GM19240 (cell line): ENCODE measurements around the gene TMEM132A.
"Not testable (repeated sequence)": the region's sequence is repeated elsewhere in the genome, so short reads cannot be mapped to it uniquely, and the experiment has no call there.

Experiments
- DNase-seq: peaks from one replicate; pipeline ENCODE4 v3.0.0; 2011; ENCODE audit warnings: low spot score; ENCODE audit not compliant: insufficient read length

The TMEM132A gene

DNA sequence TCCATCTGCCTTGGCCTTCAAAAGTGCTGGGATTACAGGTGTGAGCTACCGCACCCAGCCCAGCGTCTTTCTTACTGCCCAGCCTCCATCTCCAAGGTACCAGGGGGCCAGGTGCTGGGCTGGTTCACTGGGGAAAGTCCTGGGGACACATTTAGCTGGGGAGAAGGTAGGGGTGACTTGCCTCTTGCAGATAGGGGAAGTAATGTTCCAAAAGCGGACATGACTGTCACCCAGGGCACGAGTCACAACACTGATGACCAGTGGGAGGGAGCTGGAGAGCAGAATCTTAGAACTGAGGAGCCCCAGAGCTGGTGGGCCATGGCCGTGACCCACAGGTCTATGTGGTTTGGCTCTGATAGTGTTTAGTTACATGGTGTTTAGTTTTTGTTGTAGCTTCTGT is 30.2 kb downstream of the TMEM132A start:
- DNase-seq: no peak

DNA sequence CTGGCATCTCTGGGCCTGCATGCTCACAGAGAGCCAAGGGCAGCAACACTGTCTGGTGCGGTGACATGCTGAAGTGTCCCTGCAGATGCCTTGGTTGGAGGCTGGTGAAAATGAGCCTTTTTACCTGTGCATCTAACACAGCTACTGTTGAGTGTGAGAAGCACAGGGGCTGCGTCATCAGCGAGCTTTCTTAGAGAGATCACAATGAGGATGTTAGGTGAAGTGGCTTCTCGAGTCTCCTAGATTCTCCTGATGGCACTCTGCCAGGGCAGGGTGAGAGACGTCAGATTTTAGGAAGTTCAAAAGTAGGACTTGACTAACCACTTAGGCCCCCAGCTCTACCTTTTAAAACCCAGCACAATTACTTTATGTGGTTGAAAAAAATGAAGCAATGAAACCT is 31.3 kb downstream of the TMEM132A start:
- DNase-seq: no peak

DNA sequence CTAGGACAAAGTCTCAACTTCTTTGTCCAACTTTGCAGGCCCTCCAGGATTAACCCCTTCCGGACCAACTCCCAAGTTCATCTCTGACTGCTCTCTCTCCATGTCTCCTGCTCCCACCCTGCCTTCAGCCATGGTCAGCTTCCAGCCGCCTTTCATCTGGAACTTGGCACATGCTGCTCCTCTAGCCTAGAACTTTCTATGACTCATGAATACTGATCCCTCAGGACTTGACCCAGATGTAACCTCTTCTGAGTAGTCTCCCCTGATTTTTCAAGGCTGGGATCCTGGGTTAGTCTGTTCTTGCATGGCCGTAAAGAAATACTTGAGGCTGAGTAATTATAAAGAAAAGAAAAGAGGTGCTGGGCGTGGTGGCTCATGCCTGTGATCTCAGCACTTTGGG is 32.9 kb downstream of the TMEM132A start:
- no peak for DNase-seq

DNA sequence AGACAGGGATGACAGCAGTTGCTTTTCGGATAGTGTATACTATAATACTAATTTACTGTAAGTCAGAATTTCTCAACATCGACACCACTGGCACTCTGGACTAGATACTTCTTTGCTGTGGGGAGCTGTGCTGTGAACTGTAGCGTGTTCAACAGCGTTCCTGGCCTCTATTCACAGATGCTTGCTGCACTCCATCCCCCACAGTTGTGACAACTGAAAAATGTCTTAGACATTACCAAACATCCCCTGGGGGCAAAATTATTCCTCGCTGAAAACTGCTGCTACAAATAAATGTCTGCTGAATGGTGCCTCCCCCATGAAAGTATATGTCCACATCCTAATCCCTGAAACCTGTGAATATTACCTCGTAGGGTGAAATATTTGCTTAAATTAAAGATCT is 35.2 kb downstream of the TMEM132A start:
- DNase-seq: no peak

DNA sequence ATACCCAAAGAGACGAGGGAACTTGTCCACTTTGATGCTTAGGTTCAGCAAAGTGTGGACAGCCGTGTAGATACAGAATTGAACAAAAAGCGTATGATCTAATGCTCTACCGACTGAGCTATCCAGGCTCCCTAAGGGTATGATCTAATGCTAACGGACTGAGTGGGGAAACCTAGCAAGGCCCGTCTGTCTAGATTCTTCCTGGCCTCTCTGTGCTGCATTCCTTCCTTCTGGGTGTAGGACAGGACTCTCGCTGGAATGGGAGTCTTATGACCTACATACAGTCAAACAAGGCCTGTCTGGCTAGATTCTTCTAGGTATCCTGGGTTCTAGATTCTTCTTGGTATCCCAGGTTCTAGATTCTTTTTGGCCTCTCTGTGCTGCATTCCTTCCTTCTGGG is 36.1 kb downstream of the TMEM132A start:
- DNase-seq: no peak

DNA sequence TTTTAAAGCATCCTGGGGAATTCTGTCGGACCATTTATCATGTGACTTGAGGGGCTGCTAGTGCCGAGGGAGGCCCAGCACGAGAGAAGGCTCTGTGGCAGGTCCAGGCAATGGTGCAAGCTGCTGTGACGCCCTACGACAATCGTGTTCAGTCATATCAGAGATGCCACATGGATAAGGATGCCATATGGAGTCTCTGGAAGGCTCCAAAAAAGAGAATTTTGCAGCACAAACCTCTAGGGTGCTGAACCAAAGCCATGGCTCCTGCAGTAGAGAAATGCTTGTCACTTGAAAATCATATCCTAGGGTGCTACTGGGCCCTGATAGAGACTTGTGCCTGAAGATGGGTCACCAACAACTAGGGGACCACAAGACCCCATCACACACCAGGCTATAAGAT is 40.5 kb downstream of the TMEM132A start:
- DNase-seq: no peak

DNA sequence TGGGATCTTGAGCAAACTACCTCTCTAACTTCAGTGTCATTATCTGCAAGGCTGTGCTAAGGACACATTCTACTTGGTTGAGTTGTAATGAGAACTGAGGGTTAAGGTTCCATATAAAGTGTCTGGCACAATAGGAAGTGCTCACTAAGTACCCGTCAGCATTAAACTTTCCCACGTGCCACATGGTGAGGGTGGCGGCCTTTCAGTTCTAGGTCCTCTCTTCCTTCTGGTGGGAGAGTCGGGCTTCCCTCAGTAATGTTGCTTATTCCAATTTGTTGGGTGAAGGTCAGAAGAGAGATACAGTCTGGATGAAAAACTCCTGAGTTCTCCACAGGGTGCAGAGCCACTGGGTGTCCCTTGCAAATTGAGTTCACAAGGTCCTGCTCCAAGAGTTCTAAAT is 42.6 kb downstream of the TMEM132A start:
- no peak for DNase-seq

DNA sequence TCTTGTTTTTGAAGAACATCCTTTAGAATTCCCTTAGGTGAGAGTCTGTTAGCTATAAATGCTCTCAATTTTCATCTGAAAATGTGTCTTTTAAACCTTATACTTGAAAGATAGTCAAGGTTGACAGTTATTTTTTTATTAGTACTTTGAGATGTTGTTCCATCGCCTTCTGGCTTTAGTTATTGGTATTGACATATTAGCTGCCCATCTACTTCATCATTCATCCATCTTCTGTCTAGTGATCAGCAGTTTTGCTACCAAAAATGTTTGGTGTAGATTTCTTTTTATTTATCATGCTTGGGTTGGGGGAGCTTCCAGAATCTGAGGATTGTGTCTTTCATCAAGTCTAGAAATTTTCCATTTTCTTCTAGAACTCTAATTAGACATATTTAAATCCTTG is 44.0 kb downstream of the TMEM132A start:
- DNase-seq: no peak

DNA sequence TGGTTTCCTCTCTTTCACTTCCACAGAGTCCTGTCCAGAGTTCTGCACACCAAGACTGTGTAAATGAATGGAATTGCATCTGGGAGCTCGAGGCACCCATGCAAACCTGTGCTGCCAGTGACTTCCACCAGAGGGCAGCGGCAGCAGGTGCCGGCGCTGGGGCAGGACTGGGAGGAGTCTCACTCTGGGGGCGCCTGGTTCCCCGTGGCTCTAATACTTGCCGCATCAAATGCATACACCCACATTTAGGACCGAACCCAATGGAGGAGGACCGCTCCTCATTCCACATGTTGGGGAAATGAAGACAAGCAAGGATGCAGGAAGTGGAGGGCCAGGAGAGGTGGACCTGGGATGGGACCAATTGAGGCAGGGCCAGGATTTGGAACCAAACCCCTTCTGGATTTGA is 46.1 kb downstream of the TMEM132A start:
- DNase-seq: peak; percentile 66

DNA sequence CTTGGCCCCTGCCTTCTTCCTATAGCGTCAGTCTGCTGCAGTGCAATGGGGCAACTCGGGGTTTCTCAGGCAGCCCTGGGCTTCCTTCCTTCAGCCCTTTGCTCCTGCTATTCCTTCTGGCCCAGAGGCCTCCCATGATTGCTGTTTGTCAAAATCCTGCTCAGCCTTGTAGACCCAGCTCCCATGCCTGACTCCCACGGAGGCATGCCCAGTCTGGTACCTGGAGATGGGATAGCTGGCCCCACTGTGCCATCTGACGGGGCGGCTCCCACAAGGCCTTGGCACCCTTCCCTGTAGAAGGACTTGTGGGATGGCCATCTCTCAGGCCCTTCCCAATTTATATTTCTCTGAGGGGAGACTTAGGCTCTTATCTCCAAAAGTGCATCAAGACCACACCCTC is 46.6 kb downstream of the TMEM132A start:
- DNase-seq: no peak

DNA sequence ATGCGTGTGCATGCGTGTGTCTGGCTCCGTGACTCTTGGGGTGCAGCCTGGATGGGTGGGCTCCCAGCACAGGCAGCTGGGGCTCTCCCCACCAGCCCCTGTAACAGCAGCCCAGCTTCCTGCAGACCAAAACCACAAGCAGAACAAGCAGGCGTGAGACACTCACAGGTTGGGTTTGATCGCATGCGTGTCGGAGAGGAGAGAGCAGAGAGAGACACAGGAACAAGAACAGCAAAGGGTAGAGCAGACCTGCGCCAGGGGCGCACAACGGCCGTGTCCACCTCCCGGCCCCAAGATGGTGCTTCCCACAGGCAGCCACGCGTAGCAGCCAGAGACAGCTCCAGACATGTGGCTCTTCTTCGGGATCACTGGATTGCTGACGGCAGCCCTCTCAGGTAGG is 47.3 kb downstream of the TMEM132A start, which contains the start of gene CD6:
CD6 (plus strand) TSS at position 161 of the 400 bp plus-strand sequence; CDS start at position 347, 186 bp downstream.
- DNase-seq: no peak

DNA sequence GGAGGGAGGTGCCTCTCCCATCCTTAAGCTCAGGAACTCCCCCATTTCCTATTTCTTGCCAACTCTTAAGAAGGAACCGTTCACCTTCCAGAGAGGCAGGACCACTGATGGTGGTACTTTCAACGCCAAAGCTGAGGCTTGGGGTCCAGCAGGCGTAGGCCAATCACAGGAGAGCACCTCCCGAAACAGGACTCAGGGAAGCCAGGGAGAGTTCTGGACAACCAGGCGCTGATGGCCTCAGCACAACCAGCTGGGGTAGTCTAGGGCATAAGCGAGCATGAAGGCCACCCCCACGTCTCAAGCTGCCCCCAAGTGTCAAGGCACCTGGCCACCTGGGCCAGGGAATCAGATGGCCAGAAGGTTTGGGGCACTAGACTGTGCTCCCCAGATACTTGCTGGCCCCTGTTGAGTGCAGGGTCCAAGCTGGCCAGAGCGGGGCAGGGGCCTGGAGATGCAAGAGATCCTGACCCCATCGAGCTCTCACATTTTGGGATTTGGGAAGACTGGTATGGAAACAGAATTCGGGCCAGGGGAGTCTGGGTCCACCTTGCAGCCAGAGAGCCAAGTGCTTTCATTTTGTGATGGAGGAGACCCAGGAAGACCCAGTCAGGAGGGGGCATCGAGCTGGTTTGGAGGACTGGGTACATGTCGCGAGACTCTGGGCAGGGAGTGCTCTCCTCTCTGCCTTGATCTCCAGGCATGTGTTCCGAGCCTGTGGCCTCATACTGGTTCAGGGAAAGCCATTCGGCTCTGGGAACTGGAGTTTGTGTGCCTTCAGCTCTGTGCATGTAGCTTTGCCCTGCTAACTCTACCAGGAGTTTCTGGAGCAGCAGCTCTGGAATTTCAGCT is 48.1 kb downstream of the TMEM132A start:
- DNase-seq: no peak

DNA sequence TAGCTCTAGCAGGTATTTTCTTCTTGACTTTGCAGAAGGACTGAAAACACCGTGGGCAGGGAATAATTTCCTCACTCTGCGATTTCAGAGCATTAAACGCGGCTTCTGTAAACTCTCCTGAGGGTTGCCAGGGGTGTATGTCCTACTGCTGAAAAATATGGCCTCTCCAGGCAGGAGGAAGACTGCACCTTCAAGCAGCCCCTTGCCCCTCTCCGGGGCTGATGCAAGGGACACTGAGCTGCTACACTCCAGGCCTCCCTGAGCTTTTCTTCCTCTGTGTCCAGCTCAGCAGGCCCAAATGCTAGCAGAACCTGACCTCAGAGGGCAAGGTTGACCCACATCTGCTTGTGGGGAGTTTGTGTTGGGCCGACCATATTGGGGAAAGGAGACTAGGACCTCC is 49.4 kb downstream of the TMEM132A start:
- no peak for DNase-seq

DNA sequence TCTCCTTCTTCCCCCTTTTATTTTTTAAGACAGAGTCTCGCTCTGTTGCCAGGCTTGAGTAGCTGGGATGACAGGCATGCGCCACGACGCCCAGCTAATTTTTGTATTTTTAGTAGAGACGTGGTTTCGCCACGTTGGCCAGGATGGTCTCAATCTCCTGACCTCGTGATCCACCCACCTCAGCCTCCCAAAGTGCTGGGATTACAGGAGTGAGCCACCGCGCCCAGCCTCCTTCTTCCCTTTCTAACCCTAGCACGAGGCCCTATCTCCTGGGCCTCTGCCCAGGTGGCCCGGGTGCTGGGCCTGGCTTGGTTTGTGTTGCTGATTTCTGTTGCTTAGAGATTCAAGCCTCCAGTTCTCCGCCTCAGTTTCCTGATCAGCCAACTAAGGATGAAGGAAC is 50.1 kb downstream of the TMEM132A start:
- not testable (repeated sequence) for DNase-seq

DNA sequence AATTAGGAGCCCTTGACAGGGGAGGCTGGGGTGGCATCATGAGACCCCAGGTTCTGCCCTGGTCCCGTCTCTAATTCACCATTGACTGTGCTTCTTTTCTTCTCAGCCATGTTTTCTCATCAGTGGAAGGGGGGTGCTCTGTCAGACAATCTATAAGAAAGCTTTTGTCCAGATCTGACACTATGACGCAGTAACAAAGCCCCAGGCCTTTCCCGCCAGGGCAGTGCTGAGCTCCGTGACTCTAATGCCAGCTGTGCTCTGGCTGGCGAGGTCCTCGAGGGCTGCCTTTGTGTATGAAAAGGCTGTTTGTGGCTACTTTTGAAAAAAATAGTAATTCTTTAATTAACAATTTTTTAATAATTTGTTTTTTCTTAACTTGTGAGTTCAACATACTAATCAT is 50.5 kb downstream of the TMEM132A start:
- DNase-seq: no peak

DNA sequence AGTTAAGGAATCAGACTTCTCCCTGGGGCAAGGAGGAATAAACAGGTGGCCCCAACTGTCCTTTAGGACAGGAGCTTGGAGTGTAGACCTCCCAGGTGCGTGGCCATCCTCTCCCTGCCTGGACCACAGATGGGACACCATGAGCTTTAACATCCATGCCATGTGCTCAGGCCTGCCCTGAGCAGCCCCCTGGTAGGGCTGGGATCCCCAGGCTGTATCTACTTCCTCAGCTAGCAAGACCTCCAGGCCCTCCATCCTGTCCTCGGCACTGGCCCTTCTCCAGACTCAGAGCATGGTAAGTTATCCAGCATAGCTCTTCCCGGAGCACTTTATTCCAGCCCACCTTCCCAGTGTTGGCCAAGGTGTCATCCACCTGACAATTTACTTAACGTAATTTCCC is 53.0 kb downstream of the TMEM132A start:
- no peak for DNase-seq

DNA sequence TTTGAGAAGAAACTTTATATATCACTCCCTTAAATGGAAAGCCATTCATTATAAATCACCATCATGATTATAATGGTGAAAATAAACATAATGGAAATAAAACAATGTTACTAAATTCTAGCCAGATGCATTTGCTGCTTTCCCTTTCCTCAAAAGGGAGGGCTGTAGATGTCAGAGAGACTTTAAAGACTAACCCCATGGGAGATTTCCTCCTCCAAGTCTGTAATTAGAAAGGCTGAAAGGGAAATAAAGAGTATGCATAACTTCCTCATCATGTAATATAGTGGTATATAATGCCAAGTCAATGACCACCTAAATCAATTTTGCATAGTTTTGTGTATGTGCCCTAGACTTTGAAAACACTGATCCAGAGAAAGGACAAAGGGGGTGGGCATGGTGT is 53.6 kb downstream of the TMEM132A start:
- DNase-seq: no peak

DNA sequence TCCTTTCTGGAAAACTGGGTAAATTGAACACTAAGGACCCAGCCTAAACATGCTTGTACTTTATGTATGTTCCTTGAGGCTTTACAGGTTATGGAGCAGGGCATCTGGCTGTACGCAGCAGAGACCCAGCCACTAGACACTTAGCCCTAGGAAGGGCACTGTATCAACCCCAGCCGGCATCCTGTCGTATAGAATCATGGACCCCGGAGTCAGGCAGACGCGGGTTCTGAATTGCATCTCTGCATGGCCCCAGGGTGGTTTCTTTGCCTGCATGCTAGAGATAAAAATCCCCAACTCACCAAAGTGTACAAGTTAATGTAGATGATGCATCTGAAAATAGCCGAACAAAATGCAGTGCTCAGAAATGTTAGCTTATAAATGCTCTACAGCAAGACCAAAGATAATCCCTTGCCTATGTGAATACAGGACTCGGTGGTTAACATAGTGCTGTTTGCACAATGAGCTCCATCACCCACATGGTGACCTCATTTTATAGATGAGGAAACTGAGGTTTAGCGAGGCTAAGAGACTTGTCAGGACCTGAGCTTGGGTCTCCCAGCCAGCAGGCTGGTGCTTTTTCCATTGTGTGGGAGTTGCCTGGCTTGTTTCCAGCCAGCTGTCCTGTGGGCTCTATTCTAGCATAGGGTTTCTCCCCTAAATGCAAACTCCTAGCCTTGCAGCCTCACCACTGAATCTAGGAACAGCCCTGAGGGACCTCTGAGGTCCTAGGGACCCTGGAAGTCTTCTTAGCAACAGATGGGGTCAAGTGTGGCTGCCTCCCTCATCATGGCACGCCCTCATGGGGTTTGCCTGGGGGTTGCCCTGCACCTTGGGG is 54.5 kb downstream of the TMEM132A start:
- DNase-seq: no peak

DNA sequence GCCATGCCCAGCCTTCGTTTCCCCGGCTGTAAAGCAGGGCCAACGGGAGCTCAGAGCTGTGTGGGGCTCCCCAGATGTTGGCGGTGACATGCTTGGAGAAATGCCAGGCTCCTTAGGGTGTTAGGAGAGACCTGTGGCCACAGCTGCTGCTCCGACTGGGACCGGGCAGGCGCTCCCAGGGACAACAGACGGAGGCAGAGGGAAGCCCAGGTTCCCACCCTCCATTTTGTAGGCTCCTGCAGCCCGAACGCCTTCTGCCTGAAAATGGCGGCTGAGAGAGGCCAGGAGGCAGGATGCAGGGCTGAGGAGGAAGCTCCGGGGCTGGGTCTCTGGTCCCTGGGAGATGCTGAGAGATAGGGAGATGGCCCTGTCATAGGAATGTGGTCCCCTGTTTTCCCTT is 57.3 kb downstream of the TMEM132A start:
- DNase-seq: no peak

DNA sequence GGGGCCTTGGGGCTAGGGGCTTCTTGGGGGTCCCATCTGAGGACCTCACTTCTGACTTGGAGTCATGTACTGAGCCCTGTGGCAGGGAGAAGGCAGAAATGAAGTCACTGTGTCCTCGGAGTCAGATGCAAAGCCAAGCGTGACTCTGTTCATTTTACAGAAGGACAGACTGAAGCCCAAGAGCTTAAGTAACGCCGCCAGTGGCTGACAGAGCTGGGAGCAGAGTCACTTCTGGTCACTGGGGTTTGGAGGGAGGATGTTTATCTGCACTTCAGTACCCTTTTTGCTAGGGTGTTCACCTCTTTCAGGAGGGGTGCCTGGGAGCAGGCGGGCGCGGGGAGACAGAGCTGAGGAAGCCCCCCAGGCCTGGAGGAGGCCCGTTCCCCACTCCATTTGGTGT is 57.9 kb downstream of the TMEM132A start:
- no peak for DNase-seq

DNA sequence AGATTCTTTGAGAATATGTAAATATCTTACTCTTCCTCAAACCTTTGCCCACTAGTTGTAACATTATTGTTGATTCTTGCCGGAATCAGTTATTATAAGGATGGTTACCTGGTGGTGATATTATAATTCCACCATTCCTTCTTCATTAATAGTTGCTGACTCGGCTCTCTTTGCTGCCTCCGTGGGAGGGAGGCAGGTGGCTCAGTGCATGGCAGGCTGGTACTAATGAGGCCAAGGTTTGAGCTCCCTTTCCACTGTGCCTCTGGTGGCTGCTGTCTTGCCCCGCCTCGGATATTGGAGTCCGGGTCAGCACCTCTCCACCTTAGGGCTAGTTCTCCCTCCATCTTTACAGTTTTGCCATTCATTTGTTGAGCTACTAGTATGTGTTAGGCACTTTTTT is 59.9 kb downstream of the TMEM132A start:
- DNase-seq: no peak

DNA sequence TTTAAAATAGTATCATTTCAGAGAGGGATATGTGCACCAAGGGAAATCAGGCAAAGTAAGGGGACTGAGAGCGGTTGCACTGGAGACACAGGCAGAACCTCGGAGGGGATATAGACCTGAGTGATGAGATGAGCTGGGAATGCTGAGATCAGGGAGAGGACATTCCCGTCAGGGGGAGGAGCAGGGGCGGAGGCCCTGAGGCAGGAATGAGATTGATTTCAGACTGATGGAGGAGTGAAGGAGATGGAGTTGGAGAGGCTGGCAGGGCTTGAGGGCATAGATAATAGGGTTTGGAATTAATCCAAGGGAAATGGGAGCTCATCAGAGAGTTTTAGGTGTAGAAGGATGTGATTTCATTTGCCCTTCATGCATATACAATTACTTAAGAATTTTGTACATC is 60.4 kb downstream of the TMEM132A start:
- DNase-seq: no peak

DNA sequence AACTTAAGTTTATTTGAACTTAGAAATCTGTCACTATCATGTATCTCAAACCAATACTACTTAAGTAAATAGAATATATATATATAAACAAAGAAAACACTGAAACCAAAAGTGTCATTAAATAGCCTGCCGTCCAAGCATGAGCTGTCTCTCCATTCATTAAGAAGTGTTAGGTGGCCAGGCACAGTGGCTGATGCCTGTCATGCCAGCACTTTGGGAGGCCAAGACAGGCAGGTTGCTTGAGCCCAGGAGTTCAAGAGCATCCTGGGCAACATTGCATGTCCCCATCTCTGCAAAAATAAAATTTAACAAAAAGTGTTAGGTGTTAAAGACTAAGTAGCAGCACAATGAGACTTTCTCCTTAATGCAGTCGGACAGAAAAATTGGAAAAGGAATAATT is 61.2 kb downstream of the TMEM132A start:
- no peak for DNase-seq
